Epithelial cell of proximal tubule (primary cell): Measurements from ENCODE around the gene PDE3A. TPM values are rescaled to one million over a fixed set of nuclear protein-coding genes. Genes with fewer than 3 reads are reported as not detected.

Experiments
- DNase-seq: peaks from one replicate; pipeline ENCODE4 v3.0.0-alpha.2; 2011; ENCODE audit warnings: low read depth
- H3K4me3 ChIP-seq: 2 replicates; pipeline ENCODE4 v1.5.1; 2011; ENCODE audit warnings: low read depth, mild to moderate bottlenecking, low read length
- CTCF ChIP-seq: conservative IDR thresholded peaks from 2 replicates; pipeline ENCODE4 v1.5.1; 2012; ENCODE audit warnings: low read depth, mild to moderate bottlenecking, low read length
- total RNA-seq: library from RNA; depleted of rRNA; stranded (reverse); fragments of >200 nt; gene quantifications from 2 replicates; pipeline ENCODE4 v1.2.3, GENCODE V29; 2015

Gene PDE3A
- total RNA-seq, 1 donor from 2014 or later: 1.6 TPM

GRCh38 chr12:20452496-20453010 is 84.2 kb downstream of the PDE3A start:
- TF ChIP-seq CTCF: no peak
- no peak overlapping the region for H3K4me3 ChIP-seq
- no peak for DNase-seq

GRCh38 chr12:20453756-20454310 is 85.5 kb downstream of the PDE3A start:
- no peak overlapping the region for H3K4me3 ChIP-seq
- no peak for DNase-seq
- no peak for TF ChIP-seq CTCF

GRCh38 chr12:20455001-20455706 is 86.8 kb downstream of the PDE3A start:
- no peak for TF ChIP-seq CTCF
- no peak overlapping the region for H3K4me3 ChIP-seq
- DNase-seq: no peak

- TF ChIP-seq CTCF: no peak
- no peak overlapping the region for H3K4me3 ChIP-seq
- no peak for DNase-seq
These were observed 89.2 kb downstream of the PDE3A start for GRCh38 chr12:20457582-20457981.

- no peak for DNase-seq
- TF ChIP-seq CTCF: no peak
These were observed 89.7 kb downstream of the PDE3A start for GRCh38 chr12:20458011-20458410.

GRCh38 chr12:20459920-20460319 is 91.6 kb downstream of the PDE3A start:
- no peak for TF ChIP-seq CTCF
- DNase-seq: no peak
- H3K4me3 ChIP-seq: no peak overlapping the region

More at GRCh38 chr12:20458011-20458410, 89.7 kb downstream of the PDE3A start:
- H3K4me3 ChIP-seq: no peak overlapping the region

- TF ChIP-seq CTCF: no peak
- DNase-seq: no peak
- no peak overlapping the region for H3K4me3 ChIP-seq
These were observed 92.6 kb downstream of the PDE3A start for GRCh38 chr12:20460956-20461355.
